Large intestine (tissue), 3 donors: ENCODE measurements around the gene DCXR. TPM values are rescaled to one million over a fixed set of nuclear protein-coding genes. Genes with fewer than 3 reads are reported as not detected.

Experiments
- DNase-seq, 2 donors: peaks; one replicate each; pipeline versions ENCODE4 v3.0.0 to v3.0.0-alpha.2; 2013
- H3K27ac ChIP-seq: one replicate; pipeline ENCODE4 v1.5.1; 2013; ENCODE audit warnings: low read length
- H3K27me3 ChIP-seq: 2 replicates; pipeline ENCODE4 v1.6.1; 2013; ENCODE audit warnings: low read length; ENCODE audit not compliant: control insufficient read depth, insufficient read depth
- H3K36me3 ChIP-seq: 2 replicates; pipeline ENCODE4 v1.6.1; 2013; ENCODE audit warnings: low read length; ENCODE audit not compliant: control insufficient read depth, insufficient read depth
- H3K4me1 ChIP-seq: one replicate; pipeline ENCODE4 v1.6.1; 2013; ENCODE audit warnings: low read length; ENCODE audit not compliant: control insufficient read depth, insufficient read depth
- H3K4me3 ChIP-seq: one replicate; pipeline ENCODE4 v1.5.1; 2013; ENCODE audit warnings: low read length
- H3K9me3 ChIP-seq: one replicate; pipeline ENCODE4 v1.6.1; 2013; ENCODE audit warnings: mild to moderate bottlenecking, low read depth, low read length, moderate library complexity; ENCODE audit not compliant: control insufficient read depth
- WGBS: methylation state at CpG from one replicate; pipeline ENCODE4 v1.1.5; 2013; ENCODE audit warnings: low lambda C conversion rate; ENCODE audit not compliant: insufficient coverage; 5-methylcytosine and 5-hydroxymethylcytosine counted together
- polyA plus RNA-seq: library from polyadenylated mRNA; unstranded; fragments of 120-200 nt; gene quantifications from one replicate; pipeline ENCODE4 v1.2.1, GENCODE V29; 2013

DCXR gene
- polyA plus RNA-seq, 1 donor: 44.1 TPM

DNA sequence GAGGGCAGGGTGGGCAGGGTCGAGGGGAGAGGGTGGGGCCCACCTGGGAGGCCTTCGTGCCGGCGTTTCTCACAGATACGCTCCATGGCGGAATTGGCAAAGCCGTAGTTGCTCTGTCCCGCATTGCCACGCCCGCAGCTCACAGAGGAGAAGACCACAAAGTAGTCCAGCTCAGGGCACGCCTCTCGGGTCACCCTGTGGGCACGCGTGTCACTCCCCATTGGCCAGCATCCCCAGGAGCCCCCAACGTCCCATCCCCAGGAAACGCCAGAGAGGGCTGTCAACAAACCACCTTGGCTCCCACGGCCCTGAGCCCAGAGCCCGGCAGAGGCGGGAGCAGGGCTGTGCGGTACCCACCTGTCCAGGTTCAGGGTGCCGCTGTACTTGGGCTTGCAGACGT, 44.5 kb upstream of the DCXR start:
- Histone ChIP-seq H3K27ac (no peak overlapping the region), H3K36me3 (peaks cover 73% of the 10 kb centered on the region), H3K9me3 (peaks cover 4% of the 10 kb centered on the region), H3K27me3 (no peaks in the 10 kb centered on the region), H3K4me3 (no peak overlapping the region), H3K4me1 (peaks cover 3% of the 10 kb centered on the region)
- no peak for DNase-seq
- WGBS: no CpG with 5 or more reads among the region's 22 CpGs

DNA sequence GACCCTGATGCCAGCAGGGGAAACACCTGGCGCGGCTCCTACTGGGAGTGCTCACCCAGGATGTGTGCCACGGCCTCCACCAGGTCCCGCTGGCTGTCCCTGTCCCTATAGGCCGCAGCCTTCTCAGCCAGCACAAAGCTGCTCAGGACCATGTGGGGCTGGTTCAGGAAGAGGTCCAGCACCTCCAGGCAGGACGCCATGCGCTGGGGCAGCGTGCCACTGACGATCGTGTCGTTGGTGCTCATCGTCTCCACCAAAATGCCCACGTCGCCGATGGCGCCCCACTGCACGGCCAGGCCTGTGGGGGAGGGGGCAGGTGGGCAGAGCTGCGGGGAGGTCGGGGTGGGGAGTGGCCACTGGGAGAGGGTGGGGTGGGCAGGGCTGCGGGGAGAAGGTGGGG, 44.0 kb upstream of the DCXR start:
- no CpG with 5 or more reads among the region's 20 CpGs for WGBS
- Histone ChIP-seq H3K27me3 (no peaks in the 10 kb centered on the region), H3K4me3 (no peak overlapping the region), H3K4me1 (peaks cover 3% of the 10 kb centered on the region), H3K27ac (no peak overlapping the region), H3K9me3 (peaks cover 4% of the 10 kb centered on the region), H3K36me3 (peaks cover 69% of the 10 kb centered on the region)
- no peak for DNase-seq

DNA sequence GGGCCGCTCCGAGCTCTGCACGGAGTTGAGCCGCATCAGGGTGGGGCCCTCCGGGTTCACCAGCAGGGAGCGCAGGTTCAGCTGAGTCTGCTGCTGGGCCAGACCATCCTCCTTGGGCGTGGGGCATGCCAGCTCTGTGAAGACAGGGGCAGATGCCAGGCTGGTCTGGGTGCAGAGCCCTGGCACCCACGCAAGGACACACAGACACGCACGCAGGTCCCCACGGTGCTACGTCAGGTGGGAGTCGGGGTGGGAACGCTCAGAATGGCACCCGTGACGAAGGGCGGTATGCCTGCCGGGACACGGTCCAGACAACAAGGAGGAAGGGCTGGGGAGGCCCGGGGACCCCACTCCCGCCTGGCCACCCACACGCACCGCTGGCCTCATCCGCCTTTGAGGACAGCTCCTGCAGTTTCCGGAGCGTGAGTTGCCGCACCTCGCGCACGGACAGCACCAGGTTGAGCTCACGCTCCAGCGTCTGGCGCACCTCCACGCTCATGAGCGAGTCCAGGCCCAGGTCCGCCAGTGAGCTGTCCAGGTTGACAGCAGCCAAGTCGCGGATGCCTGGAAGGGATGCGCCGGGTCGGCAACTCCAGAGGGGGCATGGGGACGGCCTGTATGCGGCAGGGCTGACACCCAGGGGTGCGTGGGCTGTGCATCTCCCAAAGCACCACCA, 43.4 kb upstream of the DCXR start:
- Histone ChIP-seq H3K9me3 (peaks cover 4% of the 10 kb centered on the region), H3K27me3 (no peaks in the 10 kb centered on the region), H3K36me3 (peaks cover 63% of the 10 kb centered on the region), H3K4me1 (peaks cover 3% of the 10 kb centered on the region), H3K4me3 (no peak overlapping the region), H3K27ac (no peak overlapping the region)
- DNase-seq: no peak
- no CpG with 5 or more reads among the region's 44 CpGs for WGBS

DNA sequence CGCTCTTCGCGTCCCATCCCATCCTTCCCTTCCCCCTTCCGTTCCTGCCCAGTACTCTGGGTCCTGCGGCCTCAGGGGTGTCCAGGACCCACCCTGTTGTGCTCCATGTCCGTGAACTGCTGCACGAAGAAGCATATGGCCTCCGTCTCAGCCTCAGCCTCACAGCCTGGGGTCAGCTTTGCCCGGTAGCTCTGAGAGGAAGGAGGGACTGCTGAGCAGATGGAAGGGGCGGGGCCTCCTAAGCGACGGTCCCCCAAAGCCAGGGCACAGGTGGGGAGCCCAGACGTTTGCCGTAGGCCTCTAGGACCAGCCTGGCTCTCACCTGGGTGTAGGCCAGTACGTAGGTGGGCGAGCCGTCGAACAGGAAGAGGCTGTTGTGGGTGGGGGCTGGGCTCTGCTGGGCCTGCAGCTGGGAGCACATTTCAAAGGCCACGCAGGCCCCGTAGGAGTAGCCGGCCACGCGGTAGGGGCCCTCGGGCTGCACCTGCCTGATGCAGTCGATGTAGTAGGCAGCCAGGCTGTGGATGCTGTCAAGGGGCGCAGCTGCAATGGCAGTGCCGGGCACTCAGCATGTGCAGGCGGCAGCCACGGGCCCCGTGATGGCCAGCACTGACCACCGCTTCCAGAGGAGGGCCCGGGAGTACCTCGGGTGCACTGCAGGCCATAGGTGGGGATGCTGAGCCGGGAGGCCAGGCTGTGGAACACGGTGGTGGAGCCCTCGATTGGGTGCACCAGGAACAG, 42.7 kb upstream of the DCXR start:
- no peak overlapping the region for H3K27ac ChIP-seq
- no peak for DNase-seq

DNA sequence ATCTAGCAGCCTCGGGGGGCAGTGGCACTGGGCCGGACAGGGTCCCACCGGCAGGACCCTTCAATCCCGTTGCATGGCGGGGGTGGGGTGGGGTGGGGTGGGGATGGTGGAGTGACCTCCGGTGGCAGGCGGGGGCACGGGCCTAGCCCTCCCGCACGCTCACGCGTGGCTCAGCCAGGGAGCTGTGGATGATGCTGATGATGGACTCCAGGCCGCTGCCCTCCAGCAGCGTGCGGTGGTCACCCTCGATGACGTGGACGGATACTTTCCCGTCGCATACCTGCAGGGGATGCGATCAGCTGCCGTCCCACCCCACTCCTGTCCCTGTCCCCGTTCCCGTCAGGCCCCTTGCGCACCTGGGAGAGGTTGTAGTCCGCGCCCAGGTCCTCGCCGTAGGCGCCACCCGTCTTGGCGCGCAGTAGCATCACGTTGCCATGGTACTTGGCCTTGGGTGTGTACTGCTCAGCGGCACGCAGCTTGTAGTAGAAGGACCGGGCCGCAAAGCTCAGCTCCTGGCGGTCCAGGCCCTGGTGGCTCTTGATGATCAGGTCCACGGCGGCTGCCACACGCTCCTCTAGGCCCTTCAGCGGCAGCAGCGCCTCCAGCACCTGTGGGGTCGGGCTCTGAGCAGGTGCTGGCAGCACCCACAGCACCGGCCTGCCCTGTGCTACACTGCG, 41.6 kb upstream of the DCXR start:
- no CpG with 5 or more reads among the region's 47 CpGs for WGBS
- H3K27ac ChIP-seq: no peak overlapping the region
- H3K27me3 ChIP-seq: no peaks in the 10 kb centered on the region
- peaks cover 4% of the 10 kb centered on the region for H3K9me3 ChIP-seq
- no peak for DNase-seq
- no peak overlapping the region for H3K4me3 ChIP-seq
- peaks cover 3% of the 10 kb centered on the region for H3K4me1 ChIP-seq
- H3K36me3 ChIP-seq: peaks cover 46% of the 10 kb centered on the region

More for the DNA sequence above, 42.7 kb upstream of the DCXR start:
- WGBS: no CpG with 5 or more reads among the region's 36 CpGs
- Histone ChIP-seq H3K4me3 (no peak overlapping the region), H3K36me3 (peaks cover 56% of the 10 kb centered on the region), H3K27me3 (no peaks in the 10 kb centered on the region), H3K9me3 (peaks cover 4% of the 10 kb centered on the region), H3K4me1 (peaks cover 3% of the 10 kb centered on the region)

DNA sequence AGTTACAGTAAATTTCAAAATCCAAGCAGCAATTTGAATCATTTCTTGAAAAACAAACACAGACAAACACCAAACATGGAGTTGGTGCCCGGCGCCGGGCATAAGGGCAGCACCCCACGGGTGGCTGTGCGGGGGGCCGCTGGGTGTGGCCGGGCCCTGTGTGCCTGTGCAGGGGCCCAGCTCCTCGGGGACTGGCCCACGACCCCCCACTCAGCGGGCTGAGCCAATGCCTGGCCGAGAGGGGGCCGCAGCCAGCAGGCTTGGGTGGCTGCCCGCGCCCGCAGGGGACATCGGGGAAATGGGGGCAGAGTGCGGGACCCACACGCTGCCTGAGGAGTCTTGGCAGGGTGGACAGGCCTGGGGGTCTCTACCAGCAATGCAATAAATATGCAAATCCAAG, 40.9 kb upstream of the DCXR start:
- H3K27me3 ChIP-seq: no peaks in the 10 kb centered on the region
- H3K4me1 ChIP-seq: peaks cover 3% of the 10 kb centered on the region
- no peak overlapping the region for H3K4me3 ChIP-seq
- DNase-seq: no peak
- peaks cover 40% of the 10 kb centered on the region for H3K36me3 ChIP-seq
- H3K27ac ChIP-seq: no peak overlapping the region
- no CpG with 5 or more reads among the region's 18 CpGs for WGBS
- peaks cover 4% of the 10 kb centered on the region for H3K9me3 ChIP-seq

DNA sequence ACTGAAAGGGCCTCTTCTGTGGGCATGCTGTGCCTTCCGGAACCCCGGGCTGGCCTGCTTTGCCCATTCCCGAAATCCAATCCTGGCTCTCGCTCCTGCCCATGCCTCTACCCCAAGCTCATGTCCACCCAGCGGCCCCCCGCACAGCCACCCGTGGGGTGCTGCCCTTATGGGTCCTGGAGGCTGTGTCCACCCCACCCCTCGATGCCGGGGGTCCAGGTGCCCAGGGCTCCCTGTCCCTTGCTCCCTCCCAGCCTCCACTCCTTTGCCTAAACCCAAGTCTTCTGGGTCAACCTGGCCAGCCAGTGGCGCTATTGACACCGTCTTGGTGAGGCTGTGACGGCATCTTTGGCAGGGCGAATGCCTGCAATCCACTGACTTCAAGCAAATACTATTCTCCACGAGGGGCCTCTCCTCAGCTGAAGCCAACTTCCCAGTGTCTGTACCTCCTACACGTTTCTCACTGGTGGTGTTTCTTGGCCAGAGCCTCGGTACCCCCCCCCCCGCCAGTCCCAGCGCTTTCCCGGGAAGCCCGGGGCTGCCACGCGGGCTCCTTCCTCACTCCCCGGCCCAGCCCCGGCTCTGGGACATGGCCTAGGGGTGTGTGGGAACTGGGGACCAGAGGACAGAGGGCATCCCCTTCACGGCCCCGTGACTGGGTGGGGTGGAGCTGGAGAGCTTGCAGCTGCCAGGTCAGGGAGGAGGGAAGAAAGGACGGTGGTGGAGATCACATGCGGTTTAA, 40.3 kb upstream of the DCXR start:
- H3K27ac ChIP-seq: no peak overlapping the region
- no CpG with 5 or more reads among the region's 28 CpGs for WGBS
- peaks cover 3% of the 10 kb centered on the region for H3K4me1 ChIP-seq
- no peak overlapping the region for H3K4me3 ChIP-seq
- H3K27me3 ChIP-seq: no peaks in the 10 kb centered on the region
- peaks cover 4% of the 10 kb centered on the region for H3K9me3 ChIP-seq
- DNase-seq: peak in 1 of 2 donors; percentile 75
- H3K36me3 ChIP-seq: peaks cover 33% of the 10 kb centered on the region

DNA sequence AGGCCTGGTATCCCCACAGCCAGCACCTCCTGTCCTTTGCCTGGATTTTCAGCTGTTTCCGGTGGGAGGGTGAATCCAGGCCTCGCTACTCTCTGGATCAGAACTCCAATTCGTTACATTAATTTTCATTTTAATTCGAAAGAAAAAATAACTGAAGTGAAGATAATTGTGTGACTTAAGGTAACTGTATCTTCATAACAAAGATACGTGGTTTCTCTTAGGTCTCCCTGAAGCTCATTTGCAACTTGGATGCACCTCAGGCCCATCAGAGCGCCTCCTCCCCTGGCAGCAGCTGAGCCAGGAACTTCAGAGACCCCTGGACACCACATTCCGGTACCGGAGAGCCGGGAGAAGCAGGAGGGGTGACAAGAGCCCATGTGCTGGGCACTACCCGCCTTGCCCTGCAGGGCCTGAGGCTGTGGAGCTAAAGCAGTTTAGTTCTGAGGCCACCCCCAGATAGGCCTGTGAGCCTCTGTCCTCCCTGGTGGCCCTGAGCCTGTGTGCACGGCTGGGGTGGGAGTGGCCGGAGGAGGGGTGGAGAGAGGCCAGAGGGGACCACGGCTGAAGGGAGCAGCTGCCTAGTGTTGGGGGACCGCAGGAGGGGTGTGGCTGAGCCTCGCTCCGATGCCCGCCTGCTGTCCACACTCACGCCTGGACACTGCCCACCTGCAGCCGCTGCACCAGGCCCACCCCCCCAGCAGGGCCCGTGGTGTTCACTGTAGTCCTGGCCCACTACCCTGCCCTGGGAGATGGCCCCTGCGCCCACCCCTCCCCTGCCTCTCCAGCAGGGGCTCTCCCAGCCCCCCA, 39.5 kb upstream of the DCXR start:
- Histone ChIP-seq H3K27me3 (no peaks in the 10 kb centered on the region), H3K9me3 (peaks cover 4% of the 10 kb centered on the region), H3K27ac (no peak overlapping the region), H3K36me3 (peaks cover 25% of the 10 kb centered on the region), H3K4me3 (no peak overlapping the region), H3K4me1 (peaks cover 3% of the 10 kb centered on the region)
- 100% methylated on average over 4 of the region's 21 CpGs for WGBS
- no peak for DNase-seq

DNA sequence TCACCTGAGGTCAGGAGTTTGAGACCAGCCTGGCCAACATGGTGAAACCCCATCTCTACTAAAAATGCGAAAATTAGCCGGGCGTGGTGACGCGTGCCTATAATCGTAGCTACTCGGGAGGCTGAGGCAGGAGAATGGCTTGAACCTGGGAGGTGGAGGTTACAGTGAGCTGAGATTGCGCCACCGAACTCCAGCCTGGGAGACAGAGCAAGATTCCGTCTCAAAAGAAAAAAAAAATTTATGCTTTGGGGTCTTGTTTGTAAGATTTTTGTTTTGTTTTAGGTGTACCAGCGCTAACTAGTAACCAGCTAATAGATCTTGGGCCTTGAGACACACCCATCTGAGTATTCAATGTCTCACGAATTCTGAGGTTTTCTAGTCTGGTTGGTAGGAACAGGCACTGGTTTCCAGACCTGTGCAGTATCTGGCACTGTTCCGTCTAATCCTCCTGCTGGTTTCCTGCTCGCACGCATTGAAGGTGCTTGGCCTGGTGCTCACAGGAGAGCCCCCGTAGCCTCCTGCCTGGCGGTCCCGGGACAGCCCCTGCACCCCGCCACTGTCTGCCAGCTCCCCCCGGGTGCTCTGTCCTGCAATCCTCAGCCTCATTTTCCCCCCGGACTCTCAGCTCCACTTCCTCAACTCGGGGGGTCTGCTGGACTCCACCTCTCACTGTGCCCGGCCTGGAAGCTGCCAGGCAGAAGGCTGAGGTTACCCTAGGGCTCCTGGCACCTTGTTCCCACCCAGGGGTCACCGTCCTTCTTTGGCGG, 38.7 kb upstream of the DCXR start:
- Histone ChIP-seq H3K4me3 (no peak overlapping the region), H3K9me3 (peaks cover 4% of the 10 kb centered on the region), H3K27ac (no peak overlapping the region), H3K4me1 (peaks cover 3% of the 10 kb centered on the region), H3K36me3 (peaks cover 21% of the 10 kb centered on the region), H3K27me3 (no peaks in the 10 kb centered on the region)
- DNase-seq: no peak
- WGBS: no CpG with 5 or more reads among the region's 25 CpGs
